Measurements from ENCODE around the gene FAM83E.
"Not testable (repeated sequence)": the region's sequence is repeated elsewhere in the genome, so short reads cannot be mapped to it uniquely, and the experiment has no call there.

The FAM83E gene

DNA sequence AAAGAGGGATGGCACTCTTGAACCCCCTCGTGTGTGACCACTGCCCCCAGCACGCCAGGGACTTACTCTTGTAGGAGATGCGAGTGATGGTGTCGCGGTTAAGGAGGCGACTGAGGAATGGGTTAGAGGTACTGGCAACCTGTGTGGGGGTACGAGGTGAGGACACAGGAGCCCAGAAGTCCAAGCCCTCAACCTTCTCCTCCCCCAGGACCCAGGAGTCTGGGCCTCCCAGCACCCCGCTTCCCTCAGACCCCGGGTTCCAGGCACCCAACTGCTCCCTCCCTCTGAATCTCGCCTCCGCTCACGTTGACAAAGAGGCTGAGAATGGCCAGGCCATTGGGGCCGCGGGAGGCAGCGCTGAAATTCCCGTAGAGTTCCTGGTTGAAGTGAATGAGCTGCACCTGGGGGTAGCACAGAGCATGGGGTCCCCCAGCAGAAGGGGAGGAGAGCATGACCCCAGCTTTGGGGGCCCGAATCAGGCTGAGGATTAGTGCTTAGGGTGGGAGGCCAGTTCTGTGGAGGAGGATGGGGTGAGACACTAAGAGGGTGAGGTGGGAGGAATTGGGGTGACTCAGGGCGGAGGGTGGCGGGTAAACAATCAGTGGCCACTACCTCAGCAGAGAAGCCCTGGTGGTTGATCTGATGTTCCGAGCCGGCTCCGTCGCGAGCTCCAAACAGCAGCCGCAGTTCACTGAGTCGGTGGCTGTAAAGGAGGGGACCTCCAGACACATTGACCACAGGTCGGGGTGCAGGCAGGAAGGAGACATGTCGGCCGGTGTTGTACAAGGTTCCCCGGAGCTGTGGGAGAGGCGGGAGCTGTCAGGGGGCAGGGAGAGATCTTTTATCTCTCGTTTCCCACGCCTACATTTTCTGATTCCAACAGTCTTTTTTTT is 24.9 kb upstream of the FAM83E start:
- DNase-seq, result no peak

DNA sequence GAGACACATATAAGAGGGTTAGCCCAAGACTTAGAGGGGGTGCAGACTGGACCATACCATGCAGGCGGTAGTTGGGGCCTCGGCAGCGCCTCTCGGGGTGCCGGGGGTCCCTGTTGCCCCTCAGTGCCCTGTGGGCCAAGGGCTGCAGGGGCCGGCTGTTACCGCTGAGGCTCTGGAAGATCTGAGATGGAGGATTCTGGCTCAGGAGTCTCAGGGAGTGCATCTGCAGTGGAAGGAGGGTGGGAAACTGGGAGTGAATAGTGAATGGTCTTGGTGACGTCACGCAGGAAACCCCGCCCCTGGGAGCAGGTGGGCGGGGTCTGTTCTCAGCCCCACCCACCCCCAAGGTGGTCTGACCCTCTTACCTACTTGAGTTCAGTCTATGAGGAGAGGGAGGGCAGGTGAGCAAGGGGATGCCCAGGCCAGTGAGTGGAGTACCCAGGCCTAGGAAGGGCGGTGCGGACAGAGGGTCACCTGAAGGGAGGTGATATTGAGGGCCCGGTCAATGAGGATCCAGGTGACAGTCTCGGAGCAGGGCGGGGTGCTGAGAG is 24.0 kb upstream of the FAM83E start:
- DNase-seq, result no peak

DNA sequence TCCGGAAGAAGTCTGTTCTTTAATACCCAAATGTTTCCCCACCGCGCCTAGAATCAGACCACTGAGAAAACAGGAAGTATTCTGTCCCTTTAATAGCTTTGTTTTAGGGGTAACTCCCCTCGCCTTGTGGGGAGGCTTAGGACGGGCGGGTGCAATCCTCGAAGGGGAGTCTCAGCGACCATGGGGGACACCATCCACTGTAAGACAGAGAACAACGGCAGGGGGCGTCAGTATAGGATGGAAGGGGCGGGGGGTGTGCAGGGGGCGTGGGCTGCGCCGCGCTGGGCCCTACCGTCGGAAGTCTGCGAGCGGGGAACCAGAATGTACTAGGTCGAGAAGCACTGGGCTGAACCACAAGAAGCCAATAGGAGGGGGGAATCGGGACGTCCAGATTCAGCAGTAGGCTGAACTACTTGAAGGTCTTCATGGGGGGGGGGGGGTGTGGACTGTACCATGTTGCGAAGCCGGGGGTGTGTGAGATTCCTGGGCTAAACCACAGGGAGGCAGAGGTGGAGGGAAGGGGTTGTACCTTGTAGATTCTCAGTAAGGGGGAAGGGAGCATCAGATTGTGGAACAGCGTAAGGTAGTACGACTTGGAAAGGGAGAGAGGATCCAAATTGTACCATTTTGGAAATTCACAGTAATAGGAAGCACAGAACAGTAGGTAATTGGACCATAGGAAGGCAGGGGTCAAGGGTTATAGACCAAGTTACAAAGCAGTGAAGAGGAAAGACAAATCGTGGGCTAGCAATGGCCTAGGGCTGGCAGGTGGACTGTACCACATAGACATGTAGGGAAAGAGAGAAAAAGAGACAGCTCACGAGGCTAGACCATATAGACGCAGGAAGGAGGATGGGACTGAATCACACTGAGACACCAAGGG is 23.3 kb upstream of the FAM83E start:
- peak; percentile 51 to 61 for DNase-seq

DNA sequence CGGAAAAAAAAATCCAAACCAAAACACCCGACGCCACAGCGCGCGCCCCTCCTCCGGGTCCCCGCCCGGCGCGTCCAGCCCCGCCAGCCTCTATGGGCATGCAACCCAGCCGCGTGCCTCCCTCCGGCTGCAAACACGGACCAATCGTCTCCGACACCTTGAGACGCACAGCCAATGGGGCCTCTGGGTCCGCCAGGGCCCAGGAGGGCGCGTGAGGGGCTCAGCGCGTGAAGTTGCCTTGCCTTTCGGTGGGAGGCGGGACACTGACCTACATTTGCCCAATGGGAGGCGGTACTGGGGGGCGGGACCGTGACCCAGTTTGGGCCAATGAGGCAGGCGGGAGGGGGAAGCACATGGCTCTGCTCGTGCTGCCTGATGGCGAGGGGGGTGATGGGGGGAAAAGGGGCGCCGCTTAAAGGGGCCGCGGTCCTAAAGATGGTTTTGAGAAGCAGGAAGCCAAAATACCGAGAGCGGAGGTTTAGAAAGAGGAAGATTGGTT is 22.6 kb upstream of the FAM83E start:
- peak; percentile 94 to 95 for DNase-seq

DNA sequence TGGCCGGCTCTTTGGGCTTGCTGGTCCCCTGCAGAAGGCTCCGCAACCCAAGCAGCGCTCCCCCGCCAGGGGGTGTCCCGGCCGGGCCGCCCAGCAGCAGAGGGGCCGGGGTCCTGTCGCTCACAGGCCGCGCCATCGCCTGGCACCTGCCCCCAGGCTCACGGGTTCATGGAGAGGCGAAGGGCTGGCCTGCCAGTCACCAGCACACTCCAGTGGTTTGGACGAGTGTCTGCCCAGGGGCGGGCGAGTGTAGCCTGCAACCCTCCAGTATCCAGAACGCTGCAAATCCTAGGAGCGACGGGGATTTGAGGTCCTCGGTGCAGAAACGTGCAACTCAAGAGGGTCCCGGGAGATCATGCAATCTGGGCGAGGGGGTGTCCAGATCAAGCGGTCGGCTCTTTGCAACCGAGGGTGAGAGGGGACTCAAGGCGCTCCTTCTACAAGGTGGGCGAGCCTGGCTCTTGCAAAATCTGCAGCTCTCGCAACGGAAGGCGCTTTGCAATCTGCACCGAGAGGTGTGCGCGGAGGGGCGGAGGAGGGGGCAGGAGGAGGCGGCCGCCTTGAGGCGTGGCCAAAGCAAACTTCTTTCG is 22.1 kb upstream of the FAM83E start, which contains the start of gene DBP:
Gene DBP, minus strand, starts transcription at position 521 of the 590 bp plus-strand sequence. Its CDS starts 385 bp downstream, at position 136.
- DNase-seq, result no peak

DNA sequence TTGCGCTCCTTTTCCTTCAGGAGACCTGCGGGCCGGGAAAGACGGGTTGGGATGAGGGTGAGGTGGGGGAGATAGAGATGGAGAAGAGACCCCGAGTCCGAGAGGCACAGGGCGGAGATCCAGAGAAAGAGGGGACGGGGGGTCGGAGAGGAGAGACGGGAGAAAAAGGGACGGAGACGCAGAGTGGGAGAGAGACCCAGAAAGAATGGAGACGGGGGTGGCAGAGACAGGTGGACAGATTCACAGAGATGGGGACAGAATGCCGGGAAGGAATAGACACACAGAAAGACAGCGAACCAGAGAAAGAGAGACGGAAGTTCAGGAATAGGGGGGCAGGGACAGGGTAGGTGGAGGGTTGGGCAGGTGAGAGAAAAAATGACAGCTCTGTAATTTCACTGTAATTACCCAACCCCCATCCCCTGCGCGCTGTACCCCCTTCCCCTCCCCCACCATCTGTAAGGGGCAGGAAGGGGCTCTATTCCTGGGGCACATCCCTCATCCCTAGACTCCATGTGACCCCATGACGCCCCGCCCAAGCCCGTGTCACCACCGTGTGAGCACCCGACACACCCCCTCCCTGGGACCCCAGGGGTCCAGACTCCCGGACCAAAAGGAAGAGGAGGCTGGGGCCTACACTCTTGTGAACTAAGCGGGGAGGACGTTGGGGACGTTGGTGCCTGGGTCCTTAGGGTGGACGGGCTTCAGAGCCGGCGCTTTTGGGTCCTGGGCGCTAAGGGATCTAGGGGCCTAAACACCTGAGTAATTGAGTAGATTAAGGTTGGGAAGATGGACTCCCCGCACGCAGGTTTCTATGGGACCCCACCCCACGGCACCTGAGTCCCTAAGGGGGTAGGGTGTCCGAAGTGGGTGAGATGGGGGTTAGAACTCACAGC is 21.3 kb upstream of the FAM83E start:
- DNase-seq, result no peak

DNA sequence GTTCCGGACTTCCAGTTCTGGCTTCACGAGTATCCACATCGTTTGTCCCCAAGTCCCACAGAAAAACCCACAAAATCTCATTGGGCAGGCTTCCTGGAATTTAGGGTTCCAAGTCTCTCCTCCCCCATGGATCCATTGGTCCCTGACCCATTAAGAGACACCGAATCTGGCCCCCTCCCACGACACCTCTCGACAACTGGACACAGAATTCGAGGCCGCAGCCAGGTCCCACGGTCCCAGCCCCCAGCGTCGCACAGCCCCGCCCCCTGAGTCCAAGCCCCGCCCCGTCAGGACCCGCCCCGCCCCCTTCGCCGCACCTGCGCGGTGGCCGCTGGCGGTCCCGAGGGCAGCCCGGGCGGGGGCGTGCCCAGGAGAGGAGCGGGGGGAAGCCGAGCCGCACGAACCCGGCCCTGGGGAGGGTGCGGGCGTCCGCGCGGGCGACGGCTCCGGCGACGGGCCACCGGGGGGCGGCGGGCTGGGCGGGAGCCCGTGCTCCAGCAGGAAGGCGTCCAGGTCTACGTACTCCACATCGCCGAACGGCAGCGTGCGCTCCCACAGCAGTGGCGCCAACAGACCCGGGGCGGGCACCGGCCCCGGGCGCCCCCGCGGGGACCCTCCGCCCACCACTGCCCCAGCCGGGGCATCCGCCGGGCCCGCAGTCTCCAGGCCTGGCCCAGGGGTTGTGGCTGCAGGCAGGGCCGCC is 20.5 kb upstream of the FAM83E start:
- DNase-seq, result peak; percentile 61 to 76

DNA sequence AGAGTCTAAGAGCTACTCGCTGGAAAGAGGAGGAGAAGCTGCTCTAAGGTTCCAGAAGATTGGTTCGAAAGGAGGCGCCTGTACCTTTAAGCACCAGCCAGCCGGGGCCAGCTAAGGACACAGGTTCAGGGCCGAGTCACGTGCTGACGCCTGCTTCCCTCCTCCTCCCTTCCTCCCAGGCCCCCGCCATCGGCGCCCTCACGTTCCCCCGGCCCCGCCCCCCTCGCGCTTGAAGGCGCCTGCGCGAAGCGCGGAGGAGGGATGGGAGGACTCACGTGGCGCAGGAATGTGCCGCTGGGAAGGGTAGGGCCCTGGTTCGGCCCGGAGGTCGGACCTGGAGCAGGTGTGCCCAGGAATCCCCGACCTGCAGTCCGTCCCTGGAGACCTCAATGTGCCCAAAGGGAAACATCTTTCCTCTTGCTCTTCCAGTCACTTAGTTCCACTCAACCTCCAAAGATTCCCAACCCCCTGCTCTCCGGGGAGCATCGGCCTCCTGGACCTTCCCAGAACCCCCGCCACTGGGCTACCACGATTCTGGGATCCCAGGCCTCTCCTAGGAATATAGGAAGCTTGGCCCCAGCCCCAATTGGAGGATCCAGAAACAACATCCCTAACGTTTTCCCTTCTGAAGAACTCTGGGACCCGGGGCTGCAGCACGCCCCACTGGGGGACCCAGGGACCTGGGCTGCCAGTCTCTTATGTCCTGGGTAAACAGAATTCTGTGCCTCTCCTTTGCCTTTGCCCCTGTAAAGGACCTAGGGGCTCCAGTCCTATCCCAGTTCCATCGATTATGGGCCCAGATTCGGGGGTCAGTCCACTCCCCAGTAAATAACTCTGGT is 19.8 kb upstream of the FAM83E start:
- DNase-seq, result peak; percentile 91 to 92

DNA sequence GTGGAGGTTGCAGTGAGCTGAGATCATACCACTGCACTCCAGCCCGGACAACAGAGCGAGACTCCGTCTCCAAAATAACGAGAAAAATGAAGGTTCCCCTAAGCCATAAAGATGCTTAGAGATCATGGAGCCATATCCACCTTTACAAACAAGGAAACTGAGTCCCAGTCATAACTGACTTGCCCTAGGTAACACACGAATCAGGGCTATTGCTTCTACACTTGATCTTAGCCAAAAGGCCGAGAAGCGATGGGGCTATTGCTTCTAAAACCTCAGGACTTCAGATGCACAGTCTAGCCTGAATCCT is 19.1 kb upstream of the FAM83E start:
- DNase-seq, result no peak

DNA sequence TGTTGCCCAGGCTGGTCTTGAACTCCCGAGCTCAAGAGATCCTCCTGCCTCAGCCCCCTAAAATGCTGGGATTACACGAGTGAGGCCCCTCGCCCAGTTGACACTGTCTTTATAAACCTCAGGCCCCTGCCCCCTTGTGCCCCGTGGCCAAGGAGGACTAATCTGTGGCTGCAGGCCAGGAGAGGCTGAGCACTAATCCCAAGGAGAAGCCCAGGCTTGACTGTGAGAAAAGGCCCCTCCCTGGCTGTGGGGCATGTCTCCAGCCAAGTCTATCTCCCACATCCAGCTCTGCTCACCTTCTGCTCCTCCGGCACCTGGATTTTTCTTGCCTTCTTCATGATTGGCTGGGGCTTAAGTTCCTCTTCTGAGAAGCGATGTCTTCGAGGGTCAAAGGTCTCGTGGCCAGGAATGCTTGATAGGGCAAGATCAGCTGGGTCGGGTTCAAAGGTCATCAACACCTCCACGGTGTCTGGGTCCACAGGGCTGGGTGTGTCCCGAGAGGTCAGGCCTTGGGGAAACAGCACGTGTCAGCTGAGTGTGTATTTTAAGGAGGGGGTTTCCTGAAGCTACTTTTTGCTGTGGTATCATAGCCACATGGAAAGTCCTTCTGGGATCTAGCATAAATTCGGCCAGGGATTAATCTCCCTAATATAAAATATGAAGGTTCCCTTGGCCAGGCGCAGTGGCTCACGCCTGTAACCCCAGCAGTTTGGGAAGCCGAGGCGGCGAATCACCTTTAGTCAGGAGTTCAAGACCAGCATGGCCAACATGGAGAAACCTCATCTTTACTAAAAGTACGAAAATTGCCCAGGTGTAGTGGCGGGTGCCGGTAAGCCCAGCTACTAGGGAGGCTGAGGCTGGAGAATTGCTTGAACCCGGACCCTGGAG is 18.5 kb upstream of the FAM83E start:
- DNase-seq, result no peak

DNA sequence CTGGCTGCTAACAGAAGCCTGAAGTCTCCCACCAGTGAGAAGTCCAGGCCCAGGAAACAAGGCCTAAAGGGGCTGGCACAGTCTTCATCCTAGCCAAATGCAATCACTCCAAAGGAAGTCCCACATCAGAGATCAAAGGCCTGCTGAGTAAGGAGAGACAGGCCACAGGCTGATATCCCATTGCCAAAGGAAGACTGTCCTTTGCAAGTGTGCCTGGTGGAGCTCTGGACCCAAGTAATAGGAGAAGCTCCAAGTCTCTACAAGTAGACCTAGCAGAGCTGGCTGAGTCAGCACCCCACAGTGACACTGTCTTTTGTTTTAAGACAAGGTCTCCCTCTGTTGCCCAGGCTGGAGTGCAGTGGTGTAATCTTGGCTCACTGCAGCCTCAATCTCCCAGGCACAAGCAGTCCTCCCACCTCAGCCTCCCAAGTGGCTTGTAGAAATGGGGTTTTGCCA is 17.8 kb upstream of the FAM83E start:
- DNase-seq, result no peak

DNA sequence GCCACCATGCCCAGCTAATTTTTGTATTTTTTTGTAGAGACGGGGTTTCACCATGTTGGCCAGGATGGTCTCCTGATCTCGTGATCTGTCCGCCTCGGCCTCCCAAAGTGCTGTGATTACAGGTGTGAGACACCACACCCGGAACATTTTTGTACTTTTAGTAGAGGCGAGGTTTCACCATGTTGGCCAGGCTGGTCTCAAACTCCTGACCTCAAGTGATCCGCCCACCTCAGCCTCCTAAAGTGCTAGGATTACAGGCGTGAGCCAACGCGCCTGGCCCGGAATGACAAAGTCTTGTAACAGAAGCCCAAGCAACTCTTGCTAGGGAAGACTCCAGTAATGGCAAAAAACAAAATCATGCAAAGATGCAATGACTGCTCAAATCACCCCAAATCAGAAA is 17.4 kb upstream of the FAM83E start:
- DNase-seq, result not testable (repeated sequence)

DNA sequence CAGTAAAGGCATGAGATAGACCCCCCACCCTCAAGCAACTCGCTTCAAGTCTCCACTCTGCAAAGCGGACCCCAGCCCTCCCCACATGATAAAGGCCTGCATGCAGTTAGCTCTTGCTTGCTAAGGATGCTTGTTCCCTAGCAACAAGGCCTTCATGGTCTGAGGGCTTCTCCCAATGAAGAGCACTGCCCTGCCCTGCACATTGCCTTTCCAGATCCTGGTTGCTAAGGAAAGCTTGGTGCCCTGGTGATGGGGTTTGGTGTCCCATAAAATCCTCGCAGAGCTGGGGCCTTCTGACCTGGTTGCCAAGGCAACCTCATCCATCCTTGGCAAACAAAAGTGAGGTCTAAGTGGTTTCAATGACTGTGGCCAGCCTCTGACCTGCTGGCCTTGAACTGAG is 16.3 kb upstream of the FAM83E start:
- no peak for DNase-seq

DNA sequence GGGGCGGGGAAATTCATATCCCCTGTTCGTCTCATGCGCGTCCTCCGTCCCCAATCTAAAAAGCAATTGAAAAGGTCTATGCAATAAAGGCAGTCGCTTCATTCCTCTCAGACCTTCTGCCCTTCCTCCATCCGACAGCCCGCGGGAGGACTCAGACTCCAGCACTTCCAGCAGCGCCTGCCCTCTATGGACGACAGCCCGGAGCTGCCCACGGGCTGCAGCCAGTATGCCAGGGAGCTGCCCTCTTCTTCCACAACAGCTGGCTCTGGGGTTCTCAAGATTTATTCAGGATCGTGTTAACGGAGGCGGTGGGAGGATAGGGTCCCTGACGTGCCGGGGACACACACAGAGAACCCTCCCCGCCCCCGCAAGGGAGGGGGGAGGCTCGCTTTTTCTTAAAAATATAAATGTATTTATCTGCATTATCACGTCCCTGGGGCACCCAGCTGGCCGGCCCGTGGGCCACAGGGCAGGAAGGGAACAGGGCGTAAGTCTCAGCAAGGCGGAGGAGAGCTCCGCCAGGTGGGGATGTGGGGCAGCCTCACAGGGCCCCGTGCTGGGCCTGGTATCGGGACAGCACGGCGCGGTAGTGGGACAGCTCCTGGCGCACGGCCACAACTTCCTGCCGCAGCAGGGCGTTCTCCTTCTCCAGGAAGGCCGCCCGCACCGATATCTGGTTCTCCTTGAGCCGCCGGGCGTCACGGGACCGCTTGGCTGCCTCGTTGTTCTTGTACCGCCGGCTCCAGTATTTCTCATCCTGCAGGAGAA is 15.6 kb upstream of the FAM83E start:
- no peak for DNase-seq

DNA sequence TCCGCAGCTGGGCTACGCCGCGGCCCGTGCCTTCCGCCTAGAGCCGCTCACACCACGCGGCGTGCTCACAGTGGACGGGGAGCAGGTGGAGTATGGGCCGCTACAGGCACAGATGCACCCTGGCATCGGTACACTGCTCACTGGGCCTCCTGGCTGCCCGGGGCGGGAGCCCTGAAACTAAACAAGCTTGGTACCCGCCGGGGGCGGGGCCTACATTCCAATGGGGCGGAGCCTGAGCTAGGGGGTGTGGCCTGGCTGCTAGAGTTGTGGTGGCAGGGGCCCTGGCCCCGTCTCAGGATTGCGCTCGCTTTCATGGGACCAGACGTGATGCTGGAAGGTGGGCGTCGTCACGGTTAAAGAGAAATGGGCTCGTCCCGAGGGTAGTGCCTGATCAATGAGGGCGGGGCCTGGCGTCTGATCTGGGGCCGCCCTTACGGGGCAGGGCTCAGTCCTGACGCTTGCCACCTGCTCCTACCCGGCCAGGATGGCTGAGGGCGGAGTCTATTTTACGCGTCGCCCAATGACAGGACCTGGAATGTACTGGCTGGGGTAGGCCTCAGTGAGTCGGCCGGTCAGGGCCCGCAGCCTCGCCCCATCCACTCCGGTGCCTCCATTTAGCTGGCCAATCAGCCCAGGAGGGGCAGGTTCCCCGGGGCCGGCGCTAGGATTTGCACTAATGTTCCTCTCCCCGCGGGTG is 14.9 kb upstream of the FAM83E start:
- no peak for DNase-seq

DNA sequence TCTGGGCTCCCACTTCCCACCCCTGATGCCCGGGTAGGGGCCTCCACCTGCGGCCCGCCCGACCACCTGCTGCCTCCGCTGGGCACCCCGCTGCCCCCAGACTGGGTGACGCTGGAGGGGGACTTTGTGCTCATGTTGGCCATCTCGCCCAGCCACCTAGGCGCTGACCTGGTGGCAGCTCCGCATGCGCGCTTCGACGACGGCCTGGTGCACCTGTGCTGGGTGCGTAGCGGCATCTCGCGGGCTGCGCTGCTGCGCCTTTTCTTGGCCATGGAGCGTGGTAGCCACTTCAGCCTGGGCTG is 14.4 kb upstream of the FAM83E start:
- no peak for DNase-seq

DNA sequence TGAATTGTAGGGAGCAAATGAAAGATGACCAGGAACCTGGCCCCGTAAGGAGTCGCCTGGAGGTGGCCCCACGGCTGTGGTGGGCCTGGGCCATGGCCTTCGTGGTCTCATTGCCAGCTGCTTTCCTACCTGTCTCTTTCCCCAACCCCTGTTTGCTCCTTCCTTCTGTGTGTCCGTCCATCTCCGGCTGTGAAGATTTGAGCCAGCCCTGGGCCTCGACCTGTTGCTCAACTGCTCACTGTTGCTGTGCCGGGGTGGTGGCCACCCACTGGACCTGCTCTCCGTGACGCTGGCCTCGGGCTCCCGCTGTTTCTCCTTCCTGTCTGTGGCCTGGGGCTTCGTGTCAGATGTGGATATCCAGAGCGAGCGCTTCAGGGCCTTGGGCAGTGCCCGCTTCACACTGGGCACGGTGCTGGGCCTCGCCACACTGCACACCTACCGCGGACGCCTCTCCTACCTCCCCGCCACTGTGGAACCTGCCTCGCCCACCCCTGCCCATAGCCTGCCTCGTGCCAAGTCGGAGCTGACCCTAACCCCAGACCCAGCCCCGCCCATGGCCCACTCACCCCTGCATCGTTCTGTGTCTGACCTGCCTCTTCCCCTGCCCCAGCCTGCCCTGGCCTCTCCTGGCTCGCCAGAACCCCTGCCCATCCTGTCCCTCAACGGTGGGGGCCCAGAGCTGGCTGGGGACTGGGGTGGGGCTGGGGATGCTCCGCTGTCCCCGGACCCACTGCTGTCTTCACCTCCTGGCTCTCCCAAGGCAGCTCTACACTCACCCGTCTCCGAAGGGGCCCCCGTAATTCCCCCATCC is 13.8 kb upstream of the FAM83E start:
- no peak for DNase-seq
